Measurements from ENCODE around the gene PCNX2. TPM values are rescaled to one million over a fixed set of nuclear protein-coding genes. Genes with fewer than 3 reads are reported as not detected.

The PCNX2 gene
- total and polyA plus RNA-seq, 10 of the 15 experiments (the other 5 are each of a cell fraction or from before 2014, with no cell fraction given): 2.1 to 16.4 (median 8.1) TPM

- intact Hi-C loops (cut with micrococcal nuclease; ENCODE audit: unreplicated experiment): no loop called here
- Histone ChIP-seq H3K4me3 (no peak overlapping the region), H3K27me3 (replicated peaks in 1 of 2; ENCODE audit: control insufficient read depth in 2 of 2, insufficient read depth in 2 of 2, low read length in 1 of 2) (no peaks in the 10 kb centered on the region), H2AFZ (ENCODE audit: control insufficient read depth, low read depth, low read length) (no peak overlapping the region), H3K27ac (ENCODE audit: control insufficient read depth, insufficient read depth) (no peak overlapping the region), H3K9me3 (replicated peaks; ENCODE audit: control insufficient read depth, insufficient read depth, low read length) (peaks cover 5% of the 10 kb centered on the region; the same call in 2 of the 3 replicates), H3K79me2 (ENCODE audit: control insufficient read depth, insufficient read depth, low read length) (no peaks in the 10 kb centered on the region), H3K4me2 (ENCODE audit: control insufficient read depth, insufficient read depth) (no peak overlapping the region), H4K20me1 (ENCODE audit: control insufficient read depth, insufficient read depth) (no peaks in the 10 kb centered on the region), H3K36me3 (ENCODE audit: control insufficient read depth in 2 of 2, insufficient read depth in 2 of 2, low read length in 1 of 2) (no peaks in the 10 kb centered on the region), H3K4me1 (ENCODE audit: control insufficient read depth, insufficient read depth, low read length) (no peaks in the 10 kb centered on the region), H3K9ac (ENCODE audit: control insufficient read depth, insufficient read depth, low read length) (no peak overlapping the region)
- DNase-seq (ENCODE audit: low read depth, low spot score): no peak
- POLR2A ChIA-PET: no interaction called here
- peak; percentile 50; the same call in 1 of the 2 replicates for TF ChIP-seq NR2F1 (conservative IDR thresholded peaks at IDR 0.05)
- no peak for TF ChIP-seq RBBP5 (conservative IDR thresholded peaks at IDR 0.05)
- peak in 1 of 2 experiments; percentile 27; a peak in 1 of 4 replicates for TF ChIP-seq BHLHE40 (IDR thresholded peaks at IDR 0.05; ENCODE audit: borderline replicate concordance in 1 of 2, low read depth in 2 of 2, low read length in 1 of 2)
- in situ Hi-C loops (cut with MboI): no loop called here
- no peak for FAIRE-seq
- peak; percentile 91 for ATAC-seq
- RAD21 ChIA-PET (ENCODE audit: unreplicated experiment): interaction anchor here (0.6 kb wide), 1 partner anchor 32 kb away, joined by 3 read pairs; no protein-coding TSS in a partner anchor
- no TSS peak for BruUV-seq (replicated peaks)
- CTCF ChIA-PET: no interaction called here
- SMC1A ChIA-PET (ENCODE audit: uncharacterized antibody, unreplicated experiment): interaction anchor here (1.9 kb wide), 1 partner anchor 9 kb away, joined by 4 read pairs; no protein-coding TSS in a partner anchor
- 41% methylated on average over 5 of the region's 5 CpGs for WGBS (ENCODE audit: insufficient coverage, insufficient replicate concordance, low lambda C conversion rate, missing lambda C conversion rate)
Measured at GRCh38 chr1:233061265-233061664, 234.3 kb downstream of the PCNX2 start.

- Histone ChIP-seq H3K4me1 (ENCODE audit: control insufficient read depth, insufficient read depth, low read length) (no peaks in the 10 kb centered on the region), H3K4me3 (no peak overlapping the region), H3K9ac (ENCODE audit: control insufficient read depth, insufficient read depth, low read length) (no peak overlapping the region), H3K36me3 (ENCODE audit: control insufficient read depth in 2 of 2, insufficient read depth in 2 of 2, low read length in 1 of 2) (no peaks in the 10 kb centered on the region), H2AFZ (ENCODE audit: control insufficient read depth, low read depth, low read length) (no peak overlapping the region), H3K79me2 (ENCODE audit: control insufficient read depth, insufficient read depth, low read length) (no peaks in the 10 kb centered on the region), H3K4me2 (ENCODE audit: control insufficient read depth, insufficient read depth) (no peak overlapping the region), H3K27ac (ENCODE audit: control insufficient read depth, insufficient read depth) (no peak overlapping the region), H4K20me1 (ENCODE audit: control insufficient read depth, insufficient read depth) (no peaks in the 10 kb centered on the region), H3K27me3 (replicated peaks in 1 of 2; ENCODE audit: control insufficient read depth in 2 of 2, insufficient read depth in 2 of 2, low read length in 1 of 2) (no peaks in the 10 kb centered on the region), H3K9me3 (replicated peaks; ENCODE audit: control insufficient read depth, insufficient read depth, low read length) (peaks cover 1% of the 10 kb centered on the region; the same call in 2 of the 3 replicates)
- 97% methylated on average over 3 of the region's 3 CpGs for WGBS (ENCODE audit: insufficient coverage, insufficient replicate concordance, low lambda C conversion rate, missing lambda C conversion rate)
- DNase-seq (ENCODE audit: low read depth, low spot score) (no peak), FAIRE-seq (no peak), ATAC-seq (no peak)
- intact Hi-C loops (cut with micrococcal nuclease; ENCODE audit: unreplicated experiment) (no loop called here), in situ Hi-C loops (cut with MboI) (no loop called here)
- ChIA-PET SMC1A (ENCODE audit: uncharacterized antibody, unreplicated experiment) (interaction anchor here (0.9 to 1.9 kb wide), 2 partner anchors 10 to 13 kb away, joined by 3 to 4 read pairs; no protein-coding TSS in a partner anchor), CTCF (no interaction called here), POLR2A (no interaction called here), RAD21 (ENCODE audit: unreplicated experiment) (no interaction called here)
- no peak for TF ChIP-seq EGR1 (IDR thresholded peaks at IDR 0.05; ENCODE audit: borderline replicate concordance in 1 of 2, low read depth in 2 of 2, low read length in 2 of 2)
- no peak for TF ChIP-seq MEF2A (IDR thresholded peaks at IDR 0.05; ENCODE audit: insufficient read depth, low read depth, low read length)
- TF ChIP-seq SIN3A (IDR thresholded peaks at IDR 0.05; ENCODE audit: low read depth, low read length): no peak
- TF ChIP-seq DPF2 (IDR thresholded peaks at IDR 0.05): no peak
- TF ChIP-seq PRDM15 (CRISPR knock-in tag; IDR thresholded peaks at IDR 0.05): no peak
- TF ChIP-seq ASH2L (IDR thresholded peaks at IDR 0.05; ENCODE audit: borderline replicate concordance, low read depth): no peak
- no peak for TF ChIP-seq PAX5 (IDR thresholded peaks at IDR 0.05; ENCODE audit: borderline replicate concordance, low read depth, low read length)
- no peak for TF ChIP-seq NR2F1 (conservative IDR thresholded peaks at IDR 0.05)
- TF ChIP-seq BMI1 (IDR thresholded peaks at IDR 0.05; ENCODE audit: borderline replicate concordance): no peak
- no peak for TF ChIP-seq MYB (IDR thresholded peaks at IDR 0.05; ENCODE audit: borderline replicate concordance, low read depth, low read length)
- TF ChIP-seq SMAD1 (IDR thresholded peaks at IDR 0.05; ENCODE audit: low read depth, partially characterized antibody): no peak
- no peak for TF ChIP-seq KLF5 (IDR thresholded peaks at IDR 0.05; ENCODE audit: partially characterized antibody)
- no peak for TF ChIP-seq KAT2A (conservative IDR thresholded peaks at IDR 0.05; ENCODE audit: control insufficient read depth, low read depth, low read length)
- no TSS peak for BruUV-seq (replicated peaks)
Measured at GRCh38 chr1:233060461-233060994, 235.0 kb downstream of the PCNX2 start.

Data from GM12878 (cell line).